Hepatocyte (in vitro differentiated cells): ENCODE data around the gene DGCR8. TPM values are rescaled to one million over a fixed set of nuclear protein-coding genes. Genes with fewer than 3 reads are reported as not detected.

ENCODE experiments used
- DNase-seq: peaks from one replicate; pipeline ENCODE4 v3.0.0-alpha.2; 2016; ENCODE audit warnings: low spot score
- H2AFZ ChIP-seq: fragments of 200-600 bp; sonication (generic); 2 replicates; pipeline ENCODE4 v1.6.0; 2016; ENCODE audit warnings: antibody characterized with exemption, mild to moderate bottlenecking
- H3K27ac ChIP-seq: fragments of 200-600 bp; sonication (generic); 2 replicates; pipeline ENCODE4 v1.5.1; 2016; ENCODE audit warnings: mild to moderate bottlenecking
- H3K27me3 ChIP-seq: fragments of 200-600 bp; sonication (generic); 2 replicates; pipeline ENCODE4 v1.6.1; 2016
- H3K36me3 ChIP-seq: fragments of 200-600 bp; sonication (generic); replicated peaks from 2 replicates; pipeline ENCODE4 v1.5.1; 2016; ENCODE audit warnings: low read depth; ENCODE audit not compliant: insufficient read depth
- H3K4me1 ChIP-seq: fragments of 200-600 bp; sonication (generic); 2 replicates; pipeline ENCODE4 v1.5.1; 2016; ENCODE audit warnings: mild to moderate bottlenecking, moderate library complexity; ENCODE audit not compliant: insufficient read depth
- H3K4me2 ChIP-seq: fragments of 200-600 bp; sonication (generic); 2 replicates; pipeline ENCODE4 v1.6.0; 2016
- H3K4me3 ChIP-seq: fragments of 200-600 bp; sonication (generic); 2 replicates; pipeline ENCODE4 v1.5.1; 2016; ENCODE audit warnings: mild to moderate bottlenecking
- H3K79me2 ChIP-seq: fragments of 200-600 bp; sonication (generic); 2 replicates; pipeline ENCODE4 v1.6.0; 2017; ENCODE audit warnings: mild to moderate bottlenecking
- H3K9me2 ChIP-seq: fragments of 200-600 bp; sonication (generic); replicated peaks from 2 replicates; pipeline ENCODE4 v1.6.0; 2017; ENCODE audit warnings: mild to moderate bottlenecking; ENCODE audit not compliant: insufficient read depth
- H3K9me3 ChIP-seq: fragments of 200-600 bp; sonication (generic); 2 replicates; pipeline ENCODE4 v1.5.1; 2016; ENCODE audit warnings: low read depth, mild to moderate bottlenecking
- H4K20me1 ChIP-seq: fragments of 200-600 bp; sonication (generic); 2 replicates; pipeline ENCODE4 v1.6.0; 2016; ENCODE audit warnings: mild to moderate bottlenecking; ENCODE audit not compliant: insufficient read depth, poor library complexity, severe bottlenecking
- CTCF ChIP-seq: fragments of 200-600 bp; sonication (generic); IDR thresholded peaks from 2 replicates; pipeline ENCODE4 v1.5.1; 2016; ENCODE audit warnings: antibody characterized with exemption, mild to moderate bottlenecking; ENCODE audit not compliant: poor library complexity
- EZH2 ChIP-seq: fragments of 200-600 bp; sonication (generic); IDR thresholded peaks from 2 replicates; pipeline ENCODE4 v1.6.1; 2016; ENCODE audit warnings: antibody characterized with exemption, mild to moderate bottlenecking, borderline replicate concordance
- EZH2phosphoT487 ChIP-seq: fragments of 200-600 bp; sonication (generic); IDR thresholded peaks from one replicate; pipeline ENCODE4 v1.6.1; 2018; ENCODE audit warnings: antibody characterized with exemption, mild to moderate bottlenecking, low read depth, moderate library complexity; ENCODE audit not compliant: unreplicated experiment, severe bottlenecking
- WGBS: methylation state at CpG from one replicate; pipeline ENCODE4 v1.1.6; 2016; ENCODE audit warnings: low lambda C conversion rate; ENCODE audit errors: missing lambda C conversion rate; 5-methylcytosine and 5-hydroxymethylcytosine counted together
- polyA plus RNA-seq: library from polyadenylated mRNA; unstranded; fragments of >200 nt; fragmentation: Nextera tagmentation; extraction: Ambion mirVana; gene quantifications from 2 replicates; pipeline ENCODE4 v1.2.1, GENCODE V29; 2016
- total RNA-seq: library from RNA; depleted of rRNA; stranded (reverse); fragments of >200 nt; gene quantifications from 2 replicates; pipeline ENCODE4 v1.2.3, GENCODE V29; 2014

DGCR8 gene
- total and polyA plus RNA-seq, 2 experiments from 2014 or later = 10.8 to 18.3 TPM

GRCh38 chr22:20113551-20114310 lies 33.7 kb downstream of the DGCR8 start:
- H3K4me3 ChIP-seq = no peak overlapping the region
- WGBS = 95% methylated on average over 15 of the region's 19 CpGs
- no peak for DNase-seq
- TF ChIP-seq EZH2 (no peak), EZH2phosphoT487 (no peak), CTCF (no peak)
- peaks cover 32% of the 10 kb centered on the region for H3K79me2 ChIP-seq
- H3K4me1 ChIP-seq = peaks cover 11% of the 10 kb centered on the region
- no peaks in the 10 kb centered on the region for H3K36me3 ChIP-seq
- H2AFZ ChIP-seq = no peak overlapping the region
- H3K9me2 ChIP-seq = no peaks in the 10 kb centered on the region
- H3K4me2 ChIP-seq = no peak overlapping the region
- H3K27ac ChIP-seq = no peak overlapping the region
- no peaks in the 10 kb centered on the region for H4K20me1 ChIP-seq
- H3K9me3 ChIP-seq = no peaks in the 10 kb centered on the region
- no peaks in the 10 kb centered on the region for H3K27me3 ChIP-seq

GRCh38 chr22:20114506-20115475 lies 34.8 kb downstream of the DGCR8 start:
- Histone ChIP-seq H3K4me3 (no peak overlapping the region), H3K27me3 (no peaks in the 10 kb centered on the region), H3K9me3 (no peaks in the 10 kb centered on the region), H3K79me2 (peaks cover 43% of the 10 kb centered on the region), H3K36me3 (no peaks in the 10 kb centered on the region), H3K9me2 (no peaks in the 10 kb centered on the region), H3K4me1 (peaks cover 16% of the 10 kb centered on the region), H2AFZ (no peak overlapping the region), H3K27ac (no peak overlapping the region), H4K20me1 (no peaks in the 10 kb centered on the region), H3K4me2 (no peak overlapping the region)
- 95% methylated on average over 36 of the region's 36 CpGs for WGBS
- DNase-seq = no peak
- TF ChIP-seq CTCF = no peak
- no peak for TF ChIP-seq EZH2phosphoT487
- no peak for TF ChIP-seq EZH2

- H3K79me2 ChIP-seq = peaks cover 53% of the 10 kb centered on the region
- 92% methylated on average over 30 of the region's 30 CpGs for WGBS
- TF ChIP-seq CTCF (no peak), EZH2 (no peak), EZH2phosphoT487 (no peak)
Observed at GRCh38 chr22:20115691-20116375, 35.8 kb downstream of the DGCR8 start, which contains the start of gene RANBP1. RANBP1 (plus strand) TSS chr22:20116104; CDS start chr22:20116185, 81 bp downstream.

More at GRCh38 chr22:20115691-20116375, 35.8 kb downstream of the DGCR8 start, which contains the start of gene RANBP1:
- Histone ChIP-seq H3K36me3 (no peaks in the 10 kb centered on the region), H3K9me2 (no peaks in the 10 kb centered on the region), H3K27me3 (no peaks in the 10 kb centered on the region), H3K4me2 (peak within 1 kb of the TSS; percentile 96), H4K20me1 (no peaks in the 10 kb centered on the region), H3K4me3 (peak within 1 kb of the TSS; percentile 67), H2AFZ (peak within 1 kb of the TSS; percentile 62), H3K4me1 (peaks cover 16% of the 10 kb centered on the region), H3K27ac (peak within 1 kb of the TSS; percentile 81), H3K9me3 (no peaks in the 10 kb centered on the region)
- no peak for DNase-seq
